Raji (cell line): ENCODE data around the gene SNX30.

Experiments used
- POLR2A ChIP-seq: IDR thresholded peaks from 2 replicates; pipeline ENCODE4 v1.6.1; 2011; ENCODE audit warnings: low read depth, low read length, control low read depth; ENCODE audit not compliant: insufficient read depth

The SNX30 gene

DNA sequence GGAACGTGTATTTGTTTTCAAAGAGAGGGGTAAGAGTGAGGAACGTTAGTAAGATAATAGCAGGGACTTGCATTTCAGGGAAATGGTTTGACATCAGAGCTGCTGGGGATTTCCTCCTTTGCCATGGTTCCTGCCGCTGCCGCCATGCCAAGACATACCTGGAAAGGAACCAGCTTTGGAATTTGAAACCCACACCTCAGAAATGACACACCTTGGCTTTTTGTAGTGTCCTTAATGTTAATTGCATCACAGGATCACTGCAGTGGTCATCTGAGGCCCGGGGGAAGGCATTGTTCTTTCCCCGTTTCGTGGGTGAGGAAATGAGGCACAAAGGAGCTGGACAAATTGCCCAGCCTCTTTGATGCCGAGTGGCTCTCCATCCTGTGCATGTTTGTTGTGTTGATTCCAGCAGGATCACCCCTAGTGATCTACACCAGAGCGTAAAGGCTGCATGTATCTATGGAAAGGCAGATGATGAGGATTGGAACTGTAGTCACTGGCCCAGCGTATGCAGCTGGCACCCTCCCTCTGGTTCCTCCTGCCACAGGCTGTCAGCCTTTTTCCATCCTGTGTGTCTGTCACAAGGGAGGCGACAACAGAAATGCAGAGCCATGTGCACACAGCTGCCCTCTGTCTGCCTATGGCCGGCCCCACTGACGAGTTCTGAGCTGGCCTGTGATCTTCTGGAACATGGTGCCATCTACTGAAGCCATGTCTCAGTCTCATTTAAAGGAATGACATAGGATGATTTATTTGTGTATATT, 102.4 kb downstream of the SNX30 start:
- no peak for TF ChIP-seq POLR2A

- TF ChIP-seq POLR2A = no peak
Measured at GRCh38 chr9:112853882-112854585, 103.5 kb downstream of the SNX30 start.

GRCh38 chr9:112854657-112855056, 104.1 kb downstream of the SNX30 start:
- TF ChIP-seq POLR2A = no peak

- TF ChIP-seq POLR2A = no peak
Measured at GRCh38 chr9:112856200-112856599, 105.6 kb downstream of the SNX30 start.

GRCh38 chr9:112856843-112857242, 106.3 kb downstream of the SNX30 start:
- no peak for TF ChIP-seq POLR2A

GRCh38 chr9:112858005-112858404, 107.4 kb downstream of the SNX30 start:
- no peak for TF ChIP-seq POLR2A

DNA sequence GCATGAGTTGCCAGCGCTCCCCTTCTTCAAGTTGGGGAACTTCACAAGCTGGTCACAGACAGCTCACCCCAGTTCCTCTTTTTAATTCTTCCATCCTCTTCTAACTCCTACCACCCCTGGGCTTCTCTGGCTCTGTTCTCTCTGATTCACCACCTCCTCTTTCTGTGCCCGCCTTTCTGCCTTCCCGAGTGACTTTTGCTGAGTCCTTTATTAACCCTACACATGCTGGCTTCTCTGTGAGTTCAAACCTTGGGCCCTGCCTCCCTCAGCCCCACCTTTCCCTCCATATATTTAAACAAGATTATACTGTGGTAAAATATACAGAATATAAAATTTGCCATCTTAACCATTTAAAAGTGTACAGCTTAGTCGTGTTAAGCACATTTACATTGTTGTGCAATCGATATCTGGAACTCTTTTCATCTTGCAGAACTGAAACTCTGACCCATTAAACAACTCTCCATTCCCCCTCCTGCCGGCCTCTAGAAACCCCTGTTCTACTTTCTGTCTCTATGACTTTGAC, 108.1 kb downstream of the SNX30 start:
- no peak for TF ChIP-seq POLR2A

- TF ChIP-seq POLR2A = no peak
Measured at GRCh38 chr9:112860451-112860850, 109.9 kb downstream of the SNX30 start.

- no peak for TF ChIP-seq POLR2A
Measured at GRCh38 chr9:112861155-112861554, 110.6 kb downstream of the SNX30 start.

DNA sequence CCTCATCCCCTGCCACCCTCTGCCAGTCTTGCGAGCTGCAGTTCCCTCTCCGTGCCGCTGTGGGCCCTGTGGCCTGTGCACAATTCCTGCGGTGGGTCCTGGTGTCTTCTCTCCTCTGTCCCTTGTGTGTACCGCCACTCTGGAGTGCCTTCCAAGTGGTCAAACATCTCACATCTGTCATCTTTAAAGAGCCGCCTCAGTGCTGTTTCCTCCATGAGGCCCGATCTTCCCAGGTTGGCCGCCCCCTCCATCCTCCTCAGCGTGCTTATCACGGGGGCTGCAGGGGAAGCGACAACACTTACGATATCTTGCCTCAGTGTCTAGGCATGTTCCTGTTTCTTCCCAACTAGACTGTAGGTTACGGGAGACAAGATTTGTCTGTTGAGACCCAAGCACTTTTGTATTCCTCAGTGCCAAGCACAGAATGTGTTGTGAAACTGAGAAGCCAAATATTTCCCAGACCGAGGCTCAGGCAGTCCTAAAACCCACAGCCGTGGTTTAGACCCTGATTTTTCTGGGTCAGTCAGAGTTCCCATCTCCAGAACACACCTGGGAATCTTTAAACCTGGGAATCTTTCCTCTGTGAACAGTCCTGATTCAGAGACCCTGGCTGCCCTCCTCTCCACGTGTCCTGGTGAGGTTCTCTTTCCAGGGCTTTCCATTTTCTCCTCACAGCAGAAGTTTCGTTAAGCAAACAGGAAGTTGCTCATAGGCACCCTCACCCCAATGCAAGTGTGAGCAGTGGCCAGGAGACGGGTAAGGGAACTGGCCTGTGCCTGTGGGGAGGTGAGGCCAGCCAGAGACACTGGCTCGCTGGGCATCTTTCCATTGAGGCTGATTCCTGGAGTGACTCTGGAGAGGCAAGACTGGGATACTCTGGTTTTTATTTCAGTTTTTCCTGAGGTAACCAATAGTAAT, 111.3 kb downstream of the SNX30 start:
- TF ChIP-seq POLR2A = no peak

DNA sequence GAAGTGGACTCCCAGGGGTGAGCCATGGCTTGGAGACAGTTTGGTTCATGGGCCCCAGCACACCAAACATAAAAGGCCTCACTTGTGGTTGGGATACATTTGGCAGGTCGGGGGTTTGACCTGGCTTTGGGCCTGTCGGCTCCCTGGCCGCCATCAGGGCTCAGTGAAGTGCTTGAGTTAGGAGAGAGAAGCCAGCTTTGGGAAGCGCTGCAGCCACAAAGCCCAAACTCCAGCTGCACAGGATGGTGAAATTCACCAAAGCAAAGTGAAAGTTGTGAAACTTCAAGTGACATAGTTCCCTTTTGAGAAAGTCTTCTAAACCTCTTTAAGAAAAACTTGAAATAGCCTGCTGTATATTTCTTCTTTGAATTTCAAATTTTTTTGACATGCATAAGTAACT, 112.7 kb downstream of the SNX30 start:
- TF ChIP-seq POLR2A = no peak

GRCh38 chr9:112863746-112864145, 113.2 kb downstream of the SNX30 start:
- no peak for TF ChIP-seq POLR2A

DNA sequence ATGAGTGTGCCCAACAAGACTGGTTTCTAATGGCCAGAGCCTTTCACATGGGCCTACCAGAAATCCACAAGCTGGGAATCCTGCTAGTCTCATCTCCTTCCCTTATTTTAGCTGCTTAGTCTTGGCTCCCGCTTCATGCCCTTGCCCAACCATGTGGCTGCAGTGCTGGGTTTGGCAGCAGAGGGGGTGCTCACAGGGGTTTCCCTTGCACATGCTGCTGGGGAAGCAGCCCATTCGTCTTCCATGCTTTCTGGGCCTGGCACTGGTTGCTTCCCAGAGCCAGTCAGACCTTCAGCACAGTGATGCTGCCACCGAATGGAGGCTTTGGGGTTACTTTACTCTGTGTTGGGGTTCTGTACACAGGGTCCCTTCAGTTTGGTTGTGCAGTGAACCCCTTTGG, 113.8 kb downstream of the SNX30 start:
- TF ChIP-seq POLR2A = no peak

GRCh38 chr9:112864982-112865381, 114.4 kb downstream of the SNX30 start:
- TF ChIP-seq POLR2A = no peak

DNA sequence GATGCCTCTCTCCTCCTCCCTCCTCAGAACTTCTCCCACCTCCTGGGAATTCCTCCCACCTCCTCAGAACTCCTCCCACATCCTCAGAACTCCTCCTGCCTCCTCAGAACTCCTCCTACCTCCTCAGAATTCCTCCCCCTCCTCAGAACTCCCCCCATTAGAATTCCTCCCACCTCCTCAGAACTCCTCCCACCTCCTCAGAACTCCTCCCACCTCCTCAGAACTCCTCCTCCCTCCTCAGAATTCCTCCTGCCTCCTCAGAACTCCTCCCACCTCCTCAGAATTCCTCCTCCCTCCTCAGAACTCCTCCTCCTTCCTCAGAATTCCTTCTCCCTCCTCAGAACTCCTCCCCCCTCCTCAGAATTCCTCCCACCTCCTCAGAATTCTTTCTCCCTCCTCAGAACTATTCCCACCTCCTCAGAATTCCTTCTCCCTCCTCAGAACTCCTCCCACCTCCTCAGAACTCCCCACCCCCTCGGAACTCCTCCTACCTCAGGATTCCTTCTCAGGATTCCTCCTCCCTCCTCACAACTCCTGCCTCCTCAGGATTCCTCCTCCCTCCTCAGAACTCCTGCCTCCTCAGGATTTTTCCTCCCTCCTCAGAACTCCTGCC, 116.2 kb downstream of the SNX30 start:
- TF ChIP-seq POLR2A = no peak
